Measurements from ENCODE around the gene TRNP1. TPM values are rescaled to one million over a fixed set of nuclear protein-coding genes. Genes with fewer than 3 reads are reported as not detected.

The TRNP1 gene
- polyA plus RNA-seq (130 to 166 TPM (median 164 TPM) in 3 replicates), polyA minus RNA-seq (40.7 to 76.9 TPM (median 51.1 TPM) in 3 replicates)
- 33.9 TPM for polyA plus RNA-seq (2011; ENCODE audit: low read depth)
- polyA plus RNA-seq (2011; cell fraction: cytosol; rRNA removed), result 107 and 141 TPM in 2 replicates
- polyA plus RNA-seq (2011; cell fraction: nucleus; rRNA removed), result 81.1 and 105 TPM in 2 replicates
- 81.0 and 94.3 TPM in 2 replicates for polyA plus RNA-seq (2012; ENCODE audit: low replicate concordance)
- 121 TPM for polyA minus RNA-seq (2011; cell fraction: cytosol; rRNA and poly(A)+ RNA removed)
- 31.7 and 43.4 TPM in 2 replicates for polyA minus RNA-seq (2011; cell fraction: nucleus; rRNA and poly(A)+ RNA removed)

GRCh38 chr1:26993237-26994019, at the start of gene TRNP1:
TSS of gene TRNP1 (plus strand) at chr1:26993692. CDS start at chr1:26993787, 95 bp downstream.
- dilution Hi-C loops (cut with MboI; ENCODE audit: extremely low pct_ligation_motif_present, low sequenced_read_pairs), result no loop called here
- TF ChIP-seq CTCF (optimal IDR thresholded peaks at IDR 0.05 in 1 of 3, IDR thresholded peaks at IDR 0.05 in 1 of 3, conservative IDR thresholded peaks at IDR 0.05 in 1 of 3; ENCODE audit: extremely low read depth in 1 of 3, insufficient read depth in 2 of 3, low read length in 3 of 3), result peak in 1 of 3 experiments; percentile 10
- TF ChIP-seq EZH2 (IDR thresholded peaks at IDR 0.05; ENCODE audit: low read length), result no peak
- no peaks in the 10 kb centered on the region for H4K20me1 ChIP-seq (ENCODE audit: control insufficient read depth, extremely low read depth, insufficient read depth, low read length)
- peaks cover 52% of the 10 kb centered on the region for H3K4me1 ChIP-seq (ENCODE audit: control insufficient read depth, extremely low read depth, insufficient read depth, low read length)
- peaks cover 33% of the 10 kb centered on the region for H3K79me2 ChIP-seq (ENCODE audit: control insufficient read depth, insufficient read depth, low read length)
- FAIRE-seq (peak; percentile 39), DNase-seq (ENCODE audit: low read depth, low spot score) (no peak)
- H3K4me2 ChIP-seq (ENCODE audit: control insufficient read depth, extremely low read depth, insufficient read depth, low read depth, low read length), result peak within 1 kb of the TSS; percentile 98
- H3K4me3 ChIP-seq (ENCODE audit: control insufficient read depth in 2 of 3, extremely low read depth in 1 of 3, insufficient read depth in 2 of 3, low read depth in 1 of 3, low read length in 3 of 3), result peak within 1 kb of the TSS; percentile 80 to 83 (median 82)
- H3K36me3 ChIP-seq (ENCODE audit: control insufficient read depth in 2 of 2, extremely low read depth in 1 of 2, insufficient read depth in 2 of 2, low read length in 2 of 2), result peaks cover 4 to 13% of the 10 kb centered on the region in 2 experiments
- H2AFZ ChIP-seq (ENCODE audit: control insufficient read depth, low read length), result peak within 1 kb of the TSS; percentile 87
- no peaks in the 10 kb centered on the region for H3K27me3 ChIP-seq (ENCODE audit: control insufficient read depth, extremely low read depth, insufficient read depth, low read length)
- peaks cover 6% of the 10 kb centered on the region for H3K9me1 ChIP-seq (ENCODE audit: control insufficient read depth, extremely low read depth, insufficient read depth, low read length)
- peak within 1 kb of the TSS; percentile 91 for H3K9ac ChIP-seq (ENCODE audit: control insufficient read depth, extremely low read depth, insufficient read depth, low read length)
- peak within 1 kb of the TSS; percentile 99 for H3K27ac ChIP-seq (ENCODE audit: control insufficient read depth, insufficient read depth, low read length)
- H3K9me3 ChIP-seq (ENCODE audit: control insufficient read depth, low read depth, low read length), result no peaks in the 10 kb centered on the region

DNA sequence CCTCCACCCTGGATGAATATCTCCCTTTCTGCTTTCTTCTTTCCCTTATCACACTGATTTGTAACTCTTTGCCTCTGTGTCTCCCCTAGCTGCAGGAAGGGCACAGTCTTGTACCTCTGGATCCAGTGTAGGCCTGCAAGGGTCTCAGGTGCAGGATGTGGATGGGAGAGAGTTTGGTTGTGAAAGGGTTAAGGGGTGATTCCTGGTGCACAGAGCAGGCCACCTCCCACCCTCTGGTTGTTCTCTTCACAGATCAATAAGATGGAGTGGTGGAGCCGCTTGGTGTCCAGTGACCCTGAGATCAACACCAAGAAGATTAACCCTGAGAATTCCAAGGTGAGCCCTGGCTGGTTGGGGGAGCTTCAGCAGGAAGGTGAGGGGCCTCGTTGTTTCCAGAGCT, 48.4 kb upstream of the TRNP1 start:
- DNase-seq (ENCODE audit: low read depth, low spot score), result no peak
- no peak overlapping the region for H3K4me2 ChIP-seq (ENCODE audit: control insufficient read depth, extremely low read depth, insufficient read depth, low read depth, low read length)
- FAIRE-seq, result no peak
- H3K9ac ChIP-seq (ENCODE audit: control insufficient read depth, extremely low read depth, insufficient read depth, low read length), result no peak overlapping the region
- H3K9me1 ChIP-seq (ENCODE audit: control insufficient read depth, extremely low read depth, insufficient read depth, low read length), result no peaks in the 10 kb centered on the region
- H4K20me1 ChIP-seq (ENCODE audit: control insufficient read depth, extremely low read depth, insufficient read depth, low read length), result peaks cover 7% of the 10 kb centered on the region
- H2AFZ ChIP-seq (ENCODE audit: control insufficient read depth, low read length), result no peak overlapping the region
- H3K27me3 ChIP-seq (ENCODE audit: control insufficient read depth, extremely low read depth, insufficient read depth, low read length), result no peaks in the 10 kb centered on the region
- no peak overlapping the region for H3K4me3 ChIP-seq (ENCODE audit: control insufficient read depth in 2 of 3, extremely low read depth in 1 of 3, insufficient read depth in 2 of 3, low read depth in 1 of 3, low read length in 3 of 3)
- no peaks in the 10 kb centered on the region for H3K9me3 ChIP-seq (ENCODE audit: control insufficient read depth, low read depth, low read length)
- H3K27ac ChIP-seq (ENCODE audit: control insufficient read depth, insufficient read depth, low read length), result no peak overlapping the region
- TF ChIP-seq CTCF (optimal IDR thresholded peaks at IDR 0.05 in 1 of 3, IDR thresholded peaks at IDR 0.05 in 1 of 3, conservative IDR thresholded peaks at IDR 0.05 in 1 of 3; ENCODE audit: extremely low read depth in 1 of 3, insufficient read depth in 2 of 3, low read length in 3 of 3), result no peak
- TF ChIP-seq EZH2 (IDR thresholded peaks at IDR 0.05; ENCODE audit: low read length), result no peak
- H3K79me2 ChIP-seq (ENCODE audit: control insufficient read depth, insufficient read depth, low read length), result no peaks in the 10 kb centered on the region
- H3K4me1 ChIP-seq (ENCODE audit: control insufficient read depth, extremely low read depth, insufficient read depth, low read length), result peaks cover 6% of the 10 kb centered on the region
- peaks cover 33 to 54% of the 10 kb centered on the region in 2 experiments for H3K36me3 ChIP-seq (ENCODE audit: control insufficient read depth in 2 of 2, extremely low read depth in 1 of 2, insufficient read depth in 2 of 2, low read length in 2 of 2)
- dilution Hi-C loops (cut with MboI; ENCODE audit: extremely low pct_ligation_motif_present, low sequenced_read_pairs), result no loop called here

All from keratinocyte (primary cell).